GM15510 (cell line): Measurements from ENCODE around the gene CALB2.

Experiments used
- POLR2A ChIP-seq: IDR thresholded peaks from 3 replicates; pipeline ENCODE4 v1.6.1; 2011; ENCODE audit warnings: borderline replicate concordance; ENCODE audit not compliant: insufficient read length; ENCODE audit errors: extremely low read depth

Gene CALB2

DNA sequence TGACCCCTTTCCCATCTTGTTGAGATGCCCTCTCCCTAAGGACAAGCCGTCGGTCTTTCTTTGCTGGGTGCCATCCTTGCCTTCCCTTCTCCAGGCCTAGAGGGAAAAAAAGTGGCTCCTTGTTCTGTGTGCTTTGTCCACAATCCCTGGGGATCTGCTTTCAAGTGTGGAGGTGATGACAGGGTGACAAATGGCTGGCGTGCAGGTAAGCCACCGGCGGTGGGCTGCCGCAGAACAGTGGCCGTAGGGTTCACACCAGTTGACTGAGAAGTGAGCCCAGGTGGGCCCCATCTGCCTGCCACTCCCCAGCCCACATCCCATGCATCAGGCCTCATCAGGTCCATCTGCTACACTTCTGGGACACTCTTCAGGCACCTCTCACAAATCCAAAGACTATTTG, 11.4 kb upstream of the CALB2 start:
- TF ChIP-seq POLR2A, result no peak

DNA sequence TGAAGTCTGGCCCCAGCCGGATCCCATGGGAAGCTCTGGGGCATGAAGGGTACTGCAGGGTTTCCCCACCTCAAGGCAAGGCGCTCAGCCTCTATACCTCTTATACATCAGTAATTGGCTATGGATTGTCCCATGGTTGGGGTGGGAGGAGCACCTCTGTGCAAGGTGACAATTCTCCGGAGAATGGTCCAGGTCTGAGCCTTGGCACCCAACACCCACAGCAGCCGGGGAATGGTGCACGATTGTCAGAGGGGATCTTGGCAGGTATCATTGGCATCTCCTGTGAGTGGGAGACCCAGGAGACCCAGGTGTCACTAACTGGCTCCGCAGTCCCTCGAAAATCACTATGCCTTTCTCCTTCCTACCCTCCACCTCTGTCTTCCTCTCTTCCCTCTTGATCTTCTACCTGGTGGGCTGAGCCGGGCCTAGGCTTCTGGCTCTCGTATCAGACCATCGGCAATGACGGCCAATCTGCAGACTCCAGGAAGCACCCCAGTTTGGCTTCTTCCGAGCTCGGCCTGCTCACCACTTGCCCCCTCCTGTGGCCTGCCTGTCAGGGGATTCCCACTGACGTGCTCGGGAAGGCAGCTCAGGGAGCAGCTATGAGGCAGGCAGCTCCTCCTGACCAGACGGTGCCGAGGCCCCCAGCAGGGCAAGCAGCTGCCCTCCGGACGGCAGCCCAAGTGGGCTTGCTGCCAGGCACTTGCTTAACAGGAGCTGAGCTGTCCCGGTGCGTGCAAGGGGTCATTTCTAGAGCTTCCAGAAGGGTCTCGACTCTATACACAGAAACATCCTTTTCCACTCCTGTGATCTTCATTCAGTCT, 10.0 kb upstream of the CALB2 start:
- no peak for TF ChIP-seq POLR2A

DNA sequence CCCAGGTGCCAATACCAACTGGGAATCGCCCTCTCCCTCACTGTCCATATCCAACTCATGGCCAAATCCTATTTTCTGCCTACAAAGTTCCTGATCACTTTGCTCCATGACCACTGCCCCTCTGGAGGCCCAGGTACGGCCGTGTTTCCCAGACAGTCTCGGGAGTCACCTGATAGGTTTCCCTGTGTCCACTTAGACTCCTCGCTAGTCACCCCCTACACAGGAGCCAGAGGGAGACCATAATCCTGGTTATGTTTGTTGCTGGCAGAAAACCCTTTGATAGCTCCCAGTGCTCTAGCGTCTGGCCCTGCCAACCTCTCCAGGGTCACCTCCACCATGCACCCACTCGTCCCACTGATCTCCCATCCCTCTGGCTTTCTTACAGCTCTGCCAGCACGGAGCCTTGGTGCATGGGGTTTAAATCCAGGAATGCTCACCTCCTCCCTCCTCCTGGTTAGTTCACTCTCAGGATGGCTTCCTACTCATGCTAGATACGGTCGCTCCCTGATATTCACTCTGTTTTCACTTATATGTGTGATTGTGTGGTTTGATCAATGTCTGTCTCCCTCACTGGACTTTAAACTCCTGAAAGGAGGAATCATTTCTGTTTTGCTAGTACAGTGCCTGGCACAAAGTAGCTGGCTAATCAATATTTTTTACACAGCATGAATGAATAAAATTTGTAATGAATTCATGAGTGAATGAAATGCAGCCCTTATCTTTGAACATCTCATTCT, 7.5 kb upstream of the CALB2 start:
- no peak for TF ChIP-seq POLR2A

DNA sequence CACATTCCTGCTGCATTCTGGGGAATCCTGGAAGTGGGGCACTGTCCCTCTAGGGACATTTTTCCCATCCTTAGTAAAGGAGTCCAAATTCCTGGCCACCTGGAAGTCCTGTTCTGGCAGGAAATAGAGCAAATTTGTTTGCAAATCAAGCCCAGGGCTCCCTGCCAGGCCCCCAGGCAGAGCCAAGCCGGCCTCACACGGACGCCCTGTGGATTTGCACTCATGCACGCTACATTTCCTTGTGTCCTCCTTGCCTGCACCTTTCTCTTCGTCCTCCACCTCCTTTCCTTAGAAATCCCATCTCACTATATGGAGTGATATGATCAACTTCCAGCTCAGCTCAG, 7.0 kb upstream of the CALB2 start:
- TF ChIP-seq POLR2A, result no peak

DNA sequence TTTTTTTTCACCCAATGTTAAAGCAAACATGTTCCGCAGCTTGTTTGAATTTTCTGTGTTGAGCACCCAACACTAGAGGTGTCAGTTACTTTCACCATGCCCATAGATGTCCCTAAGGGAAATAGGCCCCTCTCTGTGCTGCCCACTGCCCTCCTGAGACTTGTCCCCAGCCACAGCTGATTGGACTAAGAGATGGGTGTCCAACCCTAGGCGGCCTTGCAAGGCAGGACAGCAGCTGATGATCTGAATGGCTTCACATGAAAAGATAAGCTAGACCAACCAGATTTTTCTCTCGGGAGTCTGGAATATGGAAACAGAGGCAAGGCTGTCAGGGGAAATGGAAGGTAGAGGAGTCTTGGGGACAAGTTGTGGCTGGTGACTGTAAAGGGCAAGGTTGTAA, 6.1 kb upstream of the CALB2 start:
- no peak for TF ChIP-seq POLR2A

DNA sequence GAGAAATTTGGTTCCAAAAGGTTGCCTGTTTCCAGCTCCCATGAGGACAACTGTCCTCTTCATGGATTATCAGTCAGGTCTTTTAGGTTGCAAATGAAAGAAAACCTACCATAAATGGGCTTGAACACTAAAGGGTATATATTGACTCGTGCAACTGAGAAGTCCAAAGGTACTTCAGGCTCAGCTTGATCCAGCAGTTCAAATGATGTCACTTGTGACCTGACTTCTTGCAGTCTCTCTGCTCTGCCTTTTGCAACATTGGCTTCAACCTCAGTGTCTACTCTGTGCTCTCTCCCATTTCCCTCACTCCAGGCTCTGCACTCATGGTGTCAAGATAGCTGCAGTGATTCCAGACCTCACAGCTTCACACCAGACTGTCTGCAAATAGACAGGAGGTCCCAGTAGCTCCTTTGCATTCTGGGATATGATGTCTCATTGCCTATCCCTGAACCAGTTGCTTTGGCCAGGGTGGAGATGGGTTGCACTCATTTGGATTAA, 5.5 kb upstream of the CALB2 start:
- no peak for TF ChIP-seq POLR2A

DNA sequence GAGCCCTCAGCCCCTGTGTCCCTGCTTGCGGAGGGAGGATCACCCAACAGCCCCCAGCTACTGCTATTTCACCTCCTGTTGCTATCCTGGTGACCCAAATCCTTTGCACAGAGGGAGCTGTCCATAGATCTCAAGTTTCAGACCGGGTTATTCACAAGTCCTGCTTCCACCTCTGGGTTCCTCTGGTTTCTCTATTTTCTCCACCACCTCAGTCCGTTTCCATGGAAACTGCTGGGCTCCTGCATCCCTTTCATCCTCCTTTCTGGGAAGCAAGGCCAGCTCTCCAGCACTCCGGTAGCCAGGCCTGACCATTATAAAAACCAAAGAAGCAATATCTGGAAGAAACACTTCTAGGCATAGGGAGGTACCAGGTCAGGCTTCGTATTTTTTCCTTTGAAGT, 4.8 kb upstream of the CALB2 start:
- no peak for TF ChIP-seq POLR2A

DNA sequence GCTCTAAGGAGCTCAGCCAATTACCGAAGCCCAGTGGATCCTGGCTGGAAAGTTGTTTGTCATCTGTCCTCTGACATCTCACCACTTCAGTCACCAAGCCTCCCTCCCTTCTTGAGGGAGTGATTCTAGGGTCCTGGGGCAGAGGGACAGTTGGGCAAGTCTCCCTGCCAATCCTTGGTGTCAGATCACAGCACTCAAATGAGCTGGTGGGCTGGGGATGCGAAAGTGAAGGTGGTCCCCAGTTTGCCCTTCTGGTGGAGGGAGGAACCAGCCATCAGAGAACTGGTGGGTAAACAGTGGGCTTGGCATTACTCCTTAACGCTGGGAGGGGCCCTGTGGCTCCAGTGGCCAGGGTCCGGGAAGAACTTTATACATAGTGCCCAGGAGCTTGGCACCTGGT, 4.4 kb upstream of the CALB2 start:
- TF ChIP-seq POLR2A, result no peak

DNA sequence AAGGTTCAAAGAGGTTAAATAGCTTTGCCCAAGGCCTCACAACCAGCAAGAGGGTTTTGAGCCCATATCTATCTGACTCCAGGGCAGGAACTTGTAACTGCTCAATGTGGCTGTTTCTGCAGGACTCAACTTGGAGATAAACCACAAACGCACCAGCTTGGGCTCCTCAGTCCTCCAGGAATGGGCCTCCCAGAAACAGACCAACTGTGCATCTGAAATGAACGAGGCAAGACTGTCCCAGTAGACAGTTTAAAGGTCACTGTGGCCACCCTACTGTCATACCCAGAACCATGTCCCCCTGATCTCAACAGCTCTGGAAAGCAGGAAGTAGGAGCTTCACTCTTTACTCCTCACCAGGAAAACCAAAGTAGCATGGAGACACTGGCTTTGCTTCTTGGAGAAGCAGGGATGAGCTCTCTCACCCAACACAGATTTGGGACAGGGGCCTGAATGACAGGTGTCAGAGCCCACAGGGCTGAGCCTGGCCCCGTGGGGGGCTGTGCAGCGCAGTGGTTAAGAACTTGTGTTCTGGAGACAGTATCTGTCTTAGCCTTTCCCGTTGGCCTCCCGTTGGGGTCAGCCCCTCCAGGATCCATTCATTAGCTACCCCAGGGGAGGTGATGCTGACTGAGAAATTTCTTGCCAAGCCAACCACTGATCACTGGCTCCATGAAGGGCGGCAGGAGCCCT, 2.3 kb upstream of the CALB2 start:
- no peak for TF ChIP-seq POLR2A

DNA sequence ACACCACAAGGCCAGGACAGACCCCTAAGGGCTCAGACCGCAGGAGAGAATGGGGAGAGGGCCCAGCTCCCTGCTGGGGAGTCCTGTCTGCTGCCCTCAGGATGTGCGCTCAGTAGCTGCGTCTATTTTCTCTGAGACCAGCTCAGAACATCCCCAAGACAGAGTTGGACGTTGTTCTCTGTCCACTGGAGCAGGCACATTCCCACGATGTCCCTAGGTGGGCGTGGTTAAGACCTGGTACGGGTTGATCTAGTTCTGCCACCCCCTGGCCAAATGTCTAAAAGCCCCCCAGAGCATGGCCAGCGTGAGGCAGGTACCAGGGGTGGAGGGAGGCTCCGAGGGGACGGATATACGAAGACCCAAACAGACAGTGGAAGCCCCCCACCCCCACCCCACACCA, 842 bp upstream of the CALB2 start:
- TF ChIP-seq POLR2A, result no peak

DNA sequence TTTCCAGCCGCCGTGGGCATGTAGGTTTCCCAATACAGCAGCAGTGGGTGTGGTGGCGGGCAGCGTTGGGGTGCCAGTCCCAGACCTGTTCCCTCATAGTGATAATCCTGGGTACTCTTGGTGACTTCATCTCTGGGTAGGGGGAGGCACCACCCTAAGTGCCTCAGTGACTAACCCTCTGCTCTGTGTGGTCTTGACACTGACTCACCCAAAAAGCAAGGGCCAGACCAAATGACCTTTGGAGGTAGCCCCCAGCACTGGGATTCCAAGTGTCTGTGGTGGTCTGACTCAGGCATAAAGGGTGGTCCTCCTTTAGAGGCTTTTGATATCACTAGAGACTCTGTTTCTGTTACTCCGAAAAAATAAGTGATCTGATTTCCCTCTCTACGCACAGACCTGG, 908 bp downstream of the CALB2 start:
- no peak for TF ChIP-seq POLR2A

DNA sequence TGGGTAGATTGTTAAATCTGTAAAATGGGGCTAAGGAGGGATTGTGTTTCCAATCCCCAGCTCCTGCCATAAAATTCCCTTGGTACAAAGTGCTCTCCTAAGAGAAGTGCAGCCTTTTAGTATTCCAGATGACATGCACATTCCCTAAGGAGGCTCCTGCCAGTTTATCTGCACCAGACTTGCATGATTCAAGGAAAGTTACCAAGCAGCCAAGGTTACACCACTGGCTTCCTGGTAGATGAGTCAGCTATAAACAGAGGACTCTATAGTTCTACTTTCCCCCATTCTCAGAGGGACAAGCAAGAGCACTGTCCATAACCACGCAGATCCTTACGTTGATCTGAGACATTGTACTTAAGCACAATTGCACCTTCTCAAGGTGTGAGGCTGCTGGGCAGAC, 1.9 kb downstream of the CALB2 start:
- TF ChIP-seq POLR2A, result no peak

DNA sequence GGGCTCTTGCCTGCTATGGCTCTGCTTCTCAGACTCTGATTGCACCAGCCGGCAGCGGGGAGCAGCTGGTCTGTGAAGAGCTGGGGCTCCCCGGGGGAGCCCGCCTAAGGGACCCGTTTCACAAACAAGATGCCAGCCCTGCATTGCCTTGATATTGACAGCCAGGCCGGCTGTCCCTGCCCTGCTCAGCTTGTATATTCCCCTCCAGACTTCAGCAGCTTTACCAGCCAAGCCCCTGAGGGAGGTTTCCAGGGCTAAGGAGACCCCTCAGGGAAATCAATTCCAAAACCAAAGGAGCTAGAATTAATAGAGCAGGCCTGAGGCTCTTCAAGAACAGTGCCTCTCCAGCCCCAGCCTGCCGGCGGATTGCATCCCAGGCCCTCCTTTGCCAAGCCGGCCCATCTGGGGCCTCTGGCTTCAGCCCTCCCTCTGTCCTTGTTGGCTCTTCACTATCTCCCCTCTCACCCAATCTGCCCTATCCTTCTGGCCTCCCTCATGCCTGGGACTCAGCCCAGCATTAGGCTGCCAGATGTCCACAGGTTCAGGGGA, 5.7 kb downstream of the CALB2 start:
- TF ChIP-seq POLR2A, result no peak

DNA sequence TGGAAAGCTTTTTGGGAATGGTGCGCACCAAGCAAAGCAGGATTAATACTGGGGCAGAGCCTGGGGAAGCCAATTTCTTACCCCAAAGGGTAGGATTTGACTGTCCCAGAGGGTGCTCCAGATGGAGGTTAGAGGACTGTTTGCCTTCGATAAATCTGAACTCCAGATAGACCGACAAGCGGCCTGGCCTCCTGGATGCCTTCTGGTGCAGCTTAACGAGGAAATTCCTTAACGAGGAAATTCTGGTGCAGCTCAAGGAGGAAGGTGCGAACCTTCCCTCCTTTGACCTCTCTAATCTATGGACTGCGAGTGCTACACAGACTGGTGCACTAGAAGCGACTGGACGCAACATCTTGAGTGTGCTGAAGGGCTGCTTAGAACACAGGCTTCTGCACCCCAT, 6.5 kb downstream of the CALB2 start:
- TF ChIP-seq POLR2A, result no peak

DNA sequence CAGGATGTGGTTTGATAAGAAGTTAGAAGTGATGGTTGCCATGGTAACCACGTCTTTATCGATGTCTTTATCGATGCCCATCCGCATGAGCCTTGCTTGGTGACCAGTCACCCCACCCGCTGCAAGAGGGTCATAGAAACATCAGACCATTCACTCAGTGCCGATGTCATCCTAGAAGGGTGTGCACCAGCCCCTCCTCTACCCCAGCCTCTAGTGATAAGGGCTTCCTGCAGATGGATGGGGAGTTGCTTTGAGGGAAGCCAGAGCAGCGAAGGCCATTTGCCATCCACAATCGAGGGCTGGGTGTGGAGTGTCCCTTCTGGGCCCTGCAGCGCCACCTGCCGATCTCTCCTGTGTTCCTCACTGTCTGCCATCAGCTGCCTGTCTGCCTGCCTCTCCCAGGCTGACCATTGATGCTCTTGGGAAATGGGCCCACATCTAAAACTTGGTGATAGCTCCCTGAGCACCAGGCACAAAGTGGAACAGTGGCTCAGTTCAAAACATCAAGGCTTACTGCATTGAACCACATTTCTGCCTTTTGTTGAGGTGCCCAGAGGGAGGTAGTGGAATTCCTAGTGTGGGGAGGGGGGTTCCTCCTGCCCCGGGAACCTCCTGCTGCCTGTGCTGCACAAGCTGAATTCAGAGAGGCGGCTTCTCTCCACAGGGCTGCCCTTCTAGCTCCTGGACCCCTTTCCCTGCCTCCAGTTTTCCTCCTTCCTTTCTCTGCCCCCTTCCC, 8.9 kb downstream of the CALB2 start:
- no peak for TF ChIP-seq POLR2A

DNA sequence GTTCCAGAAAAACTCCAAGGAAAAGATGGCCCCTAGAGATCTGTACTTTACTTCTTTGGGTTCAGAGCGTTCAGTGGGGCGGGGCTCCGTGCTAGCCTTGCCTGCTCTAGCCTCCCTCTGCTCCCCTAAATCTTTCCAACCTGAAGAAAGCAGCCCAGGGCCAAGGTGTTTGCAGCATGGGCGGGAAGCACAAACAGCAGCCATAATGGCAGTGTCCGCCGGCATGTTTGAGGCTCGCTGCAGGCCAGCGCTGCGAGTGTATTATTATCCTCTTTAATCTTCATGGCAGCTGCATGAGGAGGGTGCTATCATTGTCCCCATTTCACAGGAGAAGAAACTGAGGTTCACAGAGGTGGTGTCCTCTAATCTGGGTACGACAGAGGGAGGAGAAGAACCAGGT, 10.4 kb downstream of the CALB2 start:
- no peak for TF ChIP-seq POLR2A

DNA sequence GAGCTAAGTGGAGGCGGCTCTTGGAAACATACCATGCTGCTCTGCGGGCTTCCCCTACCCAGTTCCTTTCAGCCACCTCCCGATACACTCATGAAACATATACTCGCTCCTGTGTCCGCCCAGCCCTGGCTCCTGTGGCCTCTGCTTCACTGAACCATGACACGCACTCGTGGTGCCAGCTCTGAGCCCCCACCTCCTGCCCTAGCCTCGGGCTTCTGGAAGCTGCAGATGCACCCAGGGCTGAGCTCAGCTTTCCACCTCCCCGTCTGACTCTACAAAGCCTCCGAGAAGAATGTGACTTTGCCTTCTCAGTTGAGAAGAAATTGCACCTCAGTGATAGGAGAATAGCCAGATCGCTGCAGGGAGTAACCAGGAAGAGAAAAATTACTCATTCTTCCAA, 11.0 kb downstream of the CALB2 start:
- TF ChIP-seq POLR2A, result no peak
